Activated CD4-positive, alpha-beta T cell treated with anti-CD3 and anti-CD28 coated beads, Interleukin-2, amount 10 ng/mL, durations not matched to agents 7 days and 5 days (primary cell): ENCODE measurements around the gene FILIP1. TPM values are rescaled to one million over a fixed set of nuclear protein-coding genes. Genes with fewer than 3 reads are reported as not detected.
"Not testable (repeated sequence)": the region's sequence is repeated elsewhere in the genome, so short reads cannot be mapped to it uniquely, and the experiment has no call there.

Experiments used
- CTCF ChIA-PET: fragments of 350-600 bp; sonication (Branson Sonifier 250); formaldehyde crosslinking; loops from one replicate; lab custom pipeline; 2021; ENCODE audit warnings: antibody characterized with exemption; lab: Charles Lee
- POLR2A ChIA-PET: fragments of 350-600 bp; sonication (Branson Sonifier 250); formaldehyde crosslinking; loops from one replicate; lab custom pipeline; 2021; ENCODE audit warnings: antibody characterized with exemption; lab: Charles Lee
- DNase-seq: peaks from one replicate; pipeline ENCODE4 v3.0.0-alpha.2; 2020
- H3K27ac Mint-ChIP-seq: one replicate; pipeline ENCODE4 v1.8.0; 2021; ENCODE audit warnings: mild to moderate bottlenecking, moderate library complexity, mixed read lengths
- H3K27me3 Mint-ChIP-seq: one replicate; pipeline ENCODE4 v1.8.0; 2021; ENCODE audit warnings: mixed read lengths
- H3K36me3 Mint-ChIP-seq: one replicate; pipeline ENCODE4 v1.8.0; 2021; ENCODE audit warnings: low read depth, mixed read lengths
- H3K4me1 Mint-ChIP-seq: one replicate; pipeline ENCODE4 v1.8.0; 2021; ENCODE audit warnings: mixed read lengths
- H3K4me3 Mint-ChIP-seq: one replicate; pipeline ENCODE4 v1.8.0; 2021; ENCODE audit warnings: mild to moderate bottlenecking, moderate library complexity, mixed read lengths
- H3K9me3 Mint-ChIP-seq: one replicate; pipeline ENCODE4 v1.8.0; 2021; ENCODE audit warnings: mixed read lengths
- total RNA-seq, 2 experiments: library from RNA; stranded (reverse); gene quantifications; one replicate each; pipeline ENCODE4 v1.2.3, GENCODE V29; 2021

FILIP1 gene
- total RNA-seq, 2 experiments from 2014 or later = 0.04 TPM; not detected in 1

- Mint-ChIP-seq H3K36me3 (no peaks in the 10 kb centered on the region), H3K27ac (no peak overlapping the region), H3K27me3 (peaks cover 4% of the 10 kb centered on the region), H3K9me3 (no peaks in the 10 kb centered on the region), H3K4me1 (peaks cover 10% of the 10 kb centered on the region), H3K4me3 (no peak overlapping the region)
- ChIA-PET CTCF (no interaction called here), POLR2A (no interaction called here)
- no peak for DNase-seq
These were observed 71.5 kb downstream of the FILIP1 start for GRCh38 chr6:75422024-75422639.

GRCh38 chr6:75421316-75422023 is 72.1 kb downstream of the FILIP1 start:
- Mint-ChIP-seq H3K4me3 (no peak overlapping the region), H3K36me3 (no peaks in the 10 kb centered on the region), H3K27ac (no peak overlapping the region), H3K4me1 (peaks cover 10% of the 10 kb centered on the region), H3K27me3 (peaks cover 5% of the 10 kb centered on the region), H3K9me3 (no peaks in the 10 kb centered on the region)
- ChIA-PET POLR2A (no interaction called here), CTCF (no interaction called here)
- no peak for DNase-seq

GRCh38 chr6:75419980-75420379 is 73.6 kb downstream of the FILIP1 start:
- CTCF ChIA-PET = interaction anchor here (1.4 kb wide), 1 partner anchor 12 kb away, joined by 3 read pairs; no protein-coding TSS in a partner anchor
- POLR2A ChIA-PET = no interaction called here
- H3K4me3 Mint-ChIP-seq = no peak overlapping the region

GRCh38 chr6:75419416-75419815 is 74.2 kb downstream of the FILIP1 start:
- POLR2A ChIA-PET = no interaction called here
- no peak overlapping the region for H3K4me3 Mint-ChIP-seq
- H3K27me3 Mint-ChIP-seq = peaks cover 13% of the 10 kb centered on the region
- no peak overlapping the region for H3K27ac Mint-ChIP-seq
- CTCF ChIA-PET = interaction anchor here (1.4 kb wide), 1 partner anchor 11 kb away, joined by 3 read pairs; no protein-coding TSS in a partner anchor
- no peaks in the 10 kb centered on the region for H3K36me3 Mint-ChIP-seq
- H3K9me3 Mint-ChIP-seq = no peaks in the 10 kb centered on the region
- DNase-seq = no peak
- no peaks in the 10 kb centered on the region for H3K4me1 Mint-ChIP-seq

More at GRCh38 chr6:75419980-75420379, 73.6 kb downstream of the FILIP1 start:
- Mint-ChIP-seq H3K27me3 (peaks cover 9% of the 10 kb centered on the region), H3K27ac (no peak overlapping the region), H3K36me3 (no peaks in the 10 kb centered on the region), H3K4me1 (peaks cover 3% of the 10 kb centered on the region), H3K9me3 (no peaks in the 10 kb centered on the region)
- DNase-seq = no peak

GRCh38 chr6:75418233-75418632 is 75.4 kb downstream of the FILIP1 start:
- no peaks in the 10 kb centered on the region for H3K9me3 Mint-ChIP-seq
- peaks cover 2% of the 10 kb centered on the region for H3K4me1 Mint-ChIP-seq
- CTCF ChIA-PET = no interaction called here

GRCh38 chr6:75416443-75416842 is 77.2 kb downstream of the FILIP1 start:
- H3K27ac Mint-ChIP-seq = no peak overlapping the region
- POLR2A ChIA-PET = interaction anchor here (0.6 kb wide), 1 partner anchor 20 kb away, joined by 3 read pairs; no protein-coding TSS in a partner anchor
- no peaks in the 10 kb centered on the region for H3K9me3 Mint-ChIP-seq
- DNase-seq = no peak
- peaks cover 26% of the 10 kb centered on the region for H3K27me3 Mint-ChIP-seq
- peaks cover 2% of the 10 kb centered on the region for H3K4me1 Mint-ChIP-seq
- H3K36me3 Mint-ChIP-seq = no peaks in the 10 kb centered on the region
- no peak overlapping the region for H3K4me3 Mint-ChIP-seq
- CTCF ChIA-PET = no interaction called here

More at GRCh38 chr6:75418233-75418632, 75.4 kb downstream of the FILIP1 start:
- H3K27ac Mint-ChIP-seq = no peak overlapping the region
- H3K4me3 Mint-ChIP-seq = no peak overlapping the region
- POLR2A ChIA-PET = no interaction called here
- peaks cover 18% of the 10 kb centered on the region for H3K27me3 Mint-ChIP-seq
- no peak for DNase-seq
- no peaks in the 10 kb centered on the region for H3K36me3 Mint-ChIP-seq

GRCh38 chr6:75415804-75416203 is 77.8 kb downstream of the FILIP1 start:
- Mint-ChIP-seq H3K27ac (no peak overlapping the region), H3K9me3 (no peaks in the 10 kb centered on the region), H3K36me3 (no peaks in the 10 kb centered on the region), H3K4me3 (no peak overlapping the region), H3K4me1 (peaks cover 2% of the 10 kb centered on the region), H3K27me3 (peaks cover 26% of the 10 kb centered on the region)
- ChIA-PET CTCF (no interaction called here), POLR2A (interaction anchor here (0.6 kb wide), 1 partner anchor 21 kb away, joined by 3 read pairs; no protein-coding TSS in a partner anchor)
- DNase-seq = no peak

- H3K27me3 Mint-ChIP-seq = peaks cover 27% of the 10 kb centered on the region
- CTCF ChIA-PET = no interaction called here
These were observed 79.1 kb downstream of the FILIP1 start for GRCh38 chr6:75414445-75415021.

GRCh38 chr6:75412969-75413662 is 80.5 kb downstream of the FILIP1 start:
- ChIA-PET POLR2A (no interaction called here), CTCF (interaction anchor here (0.6 kb wide), 1 partner anchor 30 kb away, joined by 3 read pairs; no protein-coding TSS in a partner anchor)
- H3K36me3 Mint-ChIP-seq = no peaks in the 10 kb centered on the region
- H3K27ac Mint-ChIP-seq = no peak overlapping the region
- peaks cover 27% of the 10 kb centered on the region for H3K27me3 Mint-ChIP-seq
- peaks cover 2% of the 10 kb centered on the region for H3K4me1 Mint-ChIP-seq
- no peak for DNase-seq
- H3K4me3 Mint-ChIP-seq = no peak overlapping the region
- no peaks in the 10 kb centered on the region for H3K9me3 Mint-ChIP-seq

More at GRCh38 chr6:75414445-75415021, 79.1 kb downstream of the FILIP1 start:
- Mint-ChIP-seq H3K9me3 (no peaks in the 10 kb centered on the region), H3K36me3 (no peaks in the 10 kb centered on the region), H3K4me1 (peaks cover 2% of the 10 kb centered on the region), H3K4me3 (no peak overlapping the region), H3K27ac (no peak overlapping the region)
- DNase-seq = no peak
- POLR2A ChIA-PET = no interaction called here

- H3K27ac Mint-ChIP-seq, POLR2A ChIA-PET, H3K36me3 Mint-ChIP-seq, CTCF ChIA-PET, H3K9me3 Mint-ChIP-seq, H3K4me3 Mint-ChIP-seq, DNase-seq, H3K4me1 Mint-ChIP-seq: not testable (repeated sequence)
- peaks cover 18% of the 10 kb centered on the region for H3K27me3 Mint-ChIP-seq
These were observed 83.0 kb downstream of the FILIP1 start for GRCh38 chr6:75410564-75410963.

GRCh38 chr6:75409928-75410327 is 83.7 kb downstream of the FILIP1 start:
- H3K4me1 Mint-ChIP-seq = peaks cover 2% of the 10 kb centered on the region
- peaks cover 18% of the 10 kb centered on the region for H3K27me3 Mint-ChIP-seq
- DNase-seq = no peak
- CTCF ChIA-PET = no interaction called here
- no peaks in the 10 kb centered on the region for H3K9me3 Mint-ChIP-seq
- H3K4me3 Mint-ChIP-seq = no peak overlapping the region
- no peak overlapping the region for H3K27ac Mint-ChIP-seq
- POLR2A ChIA-PET = no interaction called here
- no peaks in the 10 kb centered on the region for H3K36me3 Mint-ChIP-seq

- Mint-ChIP-seq H3K4me1 (peaks cover 2% of the 10 kb centered on the region), H3K4me3 (no peak overlapping the region), H3K27me3 (peaks cover 15% of the 10 kb centered on the region), H3K9me3 (no peaks in the 10 kb centered on the region), H3K36me3 (no peaks in the 10 kb centered on the region), H3K27ac (no peak overlapping the region)
- ChIA-PET POLR2A (no interaction called here), CTCF (no interaction called here)
- no peak for DNase-seq
These were observed 84.3 kb downstream of the FILIP1 start for GRCh38 chr6:75409286-75409685.
